Measurements from ENCODE around the gene CDH8.

DNA sequence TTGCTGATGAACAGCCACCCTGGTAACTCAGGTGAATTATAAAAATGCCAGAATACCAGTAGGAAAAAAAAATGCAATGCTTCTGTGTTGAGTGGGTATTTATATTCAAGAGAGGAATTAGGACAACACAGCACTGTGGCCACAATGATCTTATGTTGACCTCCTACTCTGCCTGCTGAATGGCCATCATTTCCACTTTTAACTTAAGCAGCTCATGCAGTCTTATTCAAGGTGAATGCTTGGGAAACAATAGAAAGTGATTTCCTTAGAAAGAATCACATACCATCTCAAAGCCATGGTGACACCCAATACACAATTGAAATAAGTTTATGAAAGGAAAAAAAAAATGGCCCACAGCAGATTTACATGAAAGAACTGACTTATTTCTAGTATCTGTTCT lies 224.0 kb downstream of the CDH8 start:
- TF ChIP-seq, protein P1, sequence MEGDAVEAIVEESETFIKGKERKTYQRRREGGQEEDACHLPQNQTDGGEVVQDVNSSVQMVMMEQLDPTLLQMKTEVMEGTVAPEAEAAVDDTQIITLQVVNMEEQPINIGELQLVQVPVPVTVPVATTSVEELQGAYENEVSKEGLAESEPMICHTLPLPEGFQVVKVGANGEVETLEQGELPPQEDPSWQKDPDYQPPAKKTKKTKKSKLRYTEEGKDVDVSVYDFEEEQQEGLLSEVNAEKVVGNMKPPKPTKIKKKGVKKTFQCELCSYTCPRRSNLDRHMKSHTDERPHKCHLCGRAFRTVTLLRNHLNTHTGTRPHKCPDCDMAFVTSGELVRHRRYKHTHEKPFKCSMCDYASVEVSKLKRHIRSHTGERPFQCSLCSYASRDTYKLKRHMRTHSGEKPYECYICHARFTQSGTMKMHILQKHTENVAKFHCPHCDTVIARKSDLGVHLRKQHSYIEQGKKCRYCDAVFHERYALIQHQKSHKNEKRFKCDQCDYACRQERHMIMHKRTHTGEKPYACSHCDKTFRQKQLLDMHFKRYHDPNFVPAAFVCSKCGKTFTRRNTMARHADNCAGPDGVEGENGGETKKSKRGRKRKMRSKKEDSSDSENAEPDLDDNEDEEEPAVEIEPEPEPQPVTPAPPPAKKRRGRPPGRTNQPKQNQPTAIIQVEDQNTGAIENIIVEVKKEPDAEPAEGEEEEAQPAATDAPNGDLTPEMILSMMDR (IDR thresholded peaks at IDR 0.05; ENCODE audit: low read depth, low read length, poor library complexity, severe bottlenecking), result no peak
- TF ChIP-seq EZH2phosphoT487 (IDR thresholded peaks at IDR 0.05; ENCODE audit: borderline replicate concordance, low read length), result no peak

All from DOHH2 (cell line).